H7 (cell line): ENCODE results near the gene ATG2B. TPM values are rescaled to one million over a fixed set of nuclear protein-coding genes. Genes with fewer than 3 reads are reported as not detected.

Experiments used
- DNase-seq: peaks from one replicate; pipeline ENCODE4 v3.0.0; 2012
- H3K27me3 ChIP-seq: 2 replicates; pipeline ENCODE4 v1.6.0; 2011; ENCODE audit warnings: mild to moderate bottlenecking, low read length; ENCODE audit not compliant: control insufficient read depth, insufficient read depth
- H3K36me3 ChIP-seq: replicated peaks from 2 replicates; pipeline ENCODE4 v1.5.1; 2011; ENCODE audit warnings: low read length; ENCODE audit not compliant: control insufficient read depth, insufficient read depth
- H3K4me3 ChIP-seq: 2 replicates; pipeline ENCODE4 v1.5.1; 2011; ENCODE audit warnings: low read depth, mild to moderate bottlenecking, control low read depth, low read length, moderate library complexity; ENCODE audit not compliant: insufficient read depth
- total RNA-seq: library from RNA; depleted of rRNA; stranded (reverse); fragments of >200 nt; shearing (Covaris generic); gene quantifications from 2 replicates; pipeline ENCODE4 v1.2.3, GENCODE V29; 2014; rRNA removed

ATG2B gene
- total RNA-seq, 1 experiment from 2014 or later = 7.1 TPM

DNA sequence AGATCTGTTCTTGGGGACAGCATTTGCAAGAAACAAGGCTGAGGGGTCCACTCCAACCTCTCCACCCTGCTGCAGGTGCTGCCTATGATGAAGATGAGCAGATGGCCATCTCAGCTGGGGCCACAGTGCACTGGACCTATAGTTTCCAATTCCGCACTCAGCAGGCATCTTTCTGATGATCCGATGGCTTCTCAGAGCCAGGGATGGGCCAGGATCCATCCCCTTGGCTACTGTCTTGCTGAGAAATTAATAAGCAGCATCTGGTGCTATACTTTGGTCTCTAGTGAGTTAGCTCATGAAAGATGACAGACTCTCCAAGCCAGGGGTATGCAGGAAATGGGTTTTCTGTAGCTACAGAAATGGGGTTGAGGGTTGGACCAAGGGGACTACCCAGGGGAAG, 125.5 kb downstream of the ATG2B start:
- no peak for DNase-seq
- Histone ChIP-seq H3K27me3 (no peaks in the 10 kb centered on the region), H3K36me3 (no peaks in the 10 kb centered on the region), H3K4me3 (no peak overlapping the region)

GRCh38 chr14:96235426-96235825, 127.7 kb downstream of the ATG2B start:
- Histone ChIP-seq H3K27me3 (no peaks in the 10 kb centered on the region), H3K4me3 (no peak overlapping the region), H3K36me3 (no peaks in the 10 kb centered on the region)
- DNase-seq = peak; percentile 38

GRCh38 chr14:96233661-96234060, 129.5 kb downstream of the ATG2B start:
- Histone ChIP-seq H3K36me3 (no peaks in the 10 kb centered on the region), H3K4me3 (no peak overlapping the region), H3K27me3 (no peaks in the 10 kb centered on the region)
- no peak for DNase-seq

- no peak for DNase-seq
- H3K36me3 ChIP-seq = no peaks in the 10 kb centered on the region
Measured at GRCh38 chr14:96232506-96232905, 130.6 kb downstream of the ATG2B start.

DNA sequence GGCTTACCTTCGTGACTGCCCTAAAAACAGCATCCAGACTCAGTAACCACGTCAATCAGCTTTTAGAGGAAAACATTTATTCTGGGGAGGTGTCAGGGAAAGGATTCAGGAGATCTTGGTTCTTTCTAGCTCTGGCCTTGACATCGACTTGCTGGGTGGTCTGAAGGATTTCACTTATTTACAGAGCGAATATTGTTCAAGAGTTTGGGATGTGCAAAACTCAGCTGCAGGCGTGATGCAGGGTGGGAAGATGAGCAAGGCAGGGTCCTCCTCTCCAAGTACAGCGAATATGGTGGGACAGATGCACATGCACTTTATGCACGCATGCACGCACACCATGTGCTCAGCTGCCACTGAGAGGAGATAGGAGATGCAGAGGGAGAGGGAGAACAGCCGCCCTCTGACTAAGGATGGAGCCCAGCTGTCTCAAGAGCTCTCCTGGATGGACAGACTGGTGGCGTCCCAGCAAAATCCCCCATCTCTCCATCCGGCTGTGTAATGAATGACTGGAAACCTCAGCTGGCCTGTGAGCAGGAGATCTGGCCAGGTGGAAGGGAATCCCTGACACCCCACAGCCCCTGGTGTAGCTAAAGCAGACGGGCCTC, 131.5 kb downstream of the ATG2B start:
- H3K36me3 ChIP-seq = no peaks in the 10 kb centered on the region
- no peak for DNase-seq

More at GRCh38 chr14:96232506-96232905, 130.6 kb downstream of the ATG2B start:
- Histone ChIP-seq H3K27me3 (no peaks in the 10 kb centered on the region), H3K4me3 (no peak overlapping the region)

DNA sequence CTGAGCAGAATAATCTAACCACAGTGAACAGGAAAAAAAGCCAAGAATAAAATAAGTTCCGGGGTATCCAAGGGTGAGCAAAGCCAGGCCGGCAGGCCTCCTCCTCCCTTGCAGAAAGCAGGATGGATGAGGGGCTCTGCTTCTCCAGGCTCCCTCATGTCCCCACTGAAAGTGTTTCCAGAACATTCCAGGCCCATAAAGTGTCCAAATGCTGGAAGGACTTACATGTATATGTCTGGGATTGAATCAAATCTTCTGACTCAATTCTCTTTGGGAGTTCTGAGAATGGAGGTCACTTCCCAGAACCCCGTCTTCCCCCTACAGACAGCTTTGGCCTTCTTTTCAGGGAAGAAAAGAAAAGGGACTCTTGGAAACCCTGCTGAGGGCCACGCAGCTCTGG, 132.1 kb downstream of the ATG2B start:
- no peak overlapping the region for H3K4me3 ChIP-seq
- H3K36me3 ChIP-seq = no peaks in the 10 kb centered on the region
- no peaks in the 10 kb centered on the region for H3K27me3 ChIP-seq
- DNase-seq = no peak

More for the DNA sequence above, 131.5 kb downstream of the ATG2B start:
- Histone ChIP-seq H3K27me3 (no peaks in the 10 kb centered on the region), H3K4me3 (no peak overlapping the region)

DNA sequence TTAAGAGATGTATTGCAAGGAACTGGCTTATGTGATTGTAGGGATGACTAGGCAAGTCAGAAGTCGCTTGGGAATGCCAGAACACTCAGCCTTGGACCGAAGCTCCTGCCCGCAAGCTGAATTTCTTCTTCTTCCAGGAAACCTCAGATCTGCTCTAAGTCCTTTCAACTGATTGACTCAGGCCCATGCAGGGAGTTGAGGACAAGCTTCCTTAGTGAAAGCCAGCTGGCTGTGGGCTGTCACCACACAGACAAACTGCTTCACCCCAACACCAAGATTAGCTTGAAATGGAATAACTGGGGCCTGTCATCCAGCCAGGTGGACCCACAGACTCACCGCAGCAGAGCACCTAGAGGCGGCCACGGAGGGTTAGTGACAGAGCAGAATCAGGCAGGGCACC, 133.8 kb downstream of the ATG2B start:
- H3K27me3 ChIP-seq = no peaks in the 10 kb centered on the region
- no peak overlapping the region for H3K4me3 ChIP-seq
- no peak for DNase-seq
- H3K36me3 ChIP-seq = no peaks in the 10 kb centered on the region

Other genes with a start within 250 kb of the ATG2B start
- gene BDKRB2, start 158.5 kb downstream of the ATG2B start, total RNA-seq = 1.3 and 3.0 TPM in 2 replicates
- gene BDKRB1, start 107.1 kb downstream of the ATG2B start, total RNA-seq = 0.41 and 1.4 TPM in 2 replicates
- 48.4 and 50.2 TPM in 2 replicates for gene GSKIP, start 185 bp upstream of the ATG2B start, total RNA-seq
- gene AK7, start 28.8 kb upstream of the ATG2B start, total RNA-seq = 2.1 and 2.2 TPM in 2 replicates
- 73.9 and 101 TPM in 2 replicates for gene PAPOLA, start 139.0 kb upstream of the ATG2B start, total RNA-seq